VCaP (cell line): Measurements from ENCODE around the gene AADACL4.

Source experiments
- H3K27ac ChIP-seq: fragments of 450-650 bp; 2 replicates; pipeline ENCODE4 v1.5.1; 2017
- CTCF ChIP-seq: fragments of 450-650 bp; conservative IDR thresholded peaks from 2 replicates; pipeline ENCODE4 v1.5.1; 2017; ENCODE audit warnings: mild to moderate bottlenecking, moderate library complexity

The AADACL4 gene

GRCh38 chr1:12690156-12690555, 46.3 kb downstream of the AADACL4 start:
- no peak for TF ChIP-seq CTCF
- H3K27ac ChIP-seq: no peak overlapping the region

GRCh38 chr1:12692967-12693782, 49.3 kb downstream of the AADACL4 start:
- no peak overlapping the region for H3K27ac ChIP-seq
- TF ChIP-seq CTCF: no peak

- no peak for TF ChIP-seq CTCF
- H3K27ac ChIP-seq: no peak overlapping the region
These were observed 52.8 kb downstream of the AADACL4 start for GRCh38 chr1:12696658-12697057.

DNA sequence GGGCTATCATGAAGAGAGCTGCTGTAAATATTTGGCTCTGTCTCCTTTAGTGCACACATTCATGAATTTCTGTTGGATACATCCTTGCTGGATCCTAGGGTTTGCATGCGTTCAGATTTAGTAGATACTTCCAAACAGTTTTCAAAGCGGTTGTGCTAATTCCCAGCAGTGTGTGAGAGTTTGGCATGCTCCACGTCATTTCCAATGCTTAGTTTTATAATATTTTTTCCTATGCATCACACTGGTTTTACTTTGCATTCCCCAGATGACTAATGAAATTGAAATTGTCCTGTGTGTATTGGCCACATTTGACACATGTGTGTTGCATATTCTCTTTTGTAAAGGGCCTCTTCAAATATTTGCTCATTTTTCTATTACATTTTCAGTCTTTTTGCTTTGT, 53.5 kb downstream of the AADACL4 start:
- TF ChIP-seq CTCF: no peak
- H3K27ac ChIP-seq: no peak overlapping the region

DNA sequence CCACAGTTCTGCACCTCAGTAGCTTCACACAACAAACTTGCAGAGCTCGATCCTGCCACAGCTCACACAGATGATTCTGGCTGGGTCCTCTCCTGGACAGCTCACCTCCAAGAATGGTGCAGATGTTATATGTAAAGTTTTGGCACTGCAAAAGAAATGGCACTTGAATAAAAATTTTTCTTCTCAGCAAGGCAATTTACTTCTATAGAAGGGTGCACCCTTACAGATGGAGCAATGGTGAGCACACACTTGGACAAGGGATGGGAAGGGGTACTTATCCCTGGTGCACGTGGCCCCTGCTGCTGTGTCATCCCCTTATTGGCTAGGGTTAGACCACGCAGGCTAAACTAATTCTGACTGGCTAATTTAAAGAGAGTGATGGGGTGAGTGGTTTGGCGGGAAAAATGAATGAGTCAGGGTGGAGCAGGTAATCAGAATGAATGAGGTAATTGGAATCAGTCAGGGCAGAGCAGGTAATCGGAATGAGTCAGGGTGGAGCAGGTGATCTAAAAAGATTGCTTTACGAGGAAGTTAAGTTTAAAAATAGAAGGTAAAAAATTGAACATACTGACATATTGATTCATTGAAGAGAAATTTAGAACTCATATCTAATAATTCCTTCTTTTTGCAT, 60.1 kb downstream of the AADACL4 start:
- TF ChIP-seq CTCF: no peak
- H3K27ac ChIP-seq: no peak overlapping the region

DNA sequence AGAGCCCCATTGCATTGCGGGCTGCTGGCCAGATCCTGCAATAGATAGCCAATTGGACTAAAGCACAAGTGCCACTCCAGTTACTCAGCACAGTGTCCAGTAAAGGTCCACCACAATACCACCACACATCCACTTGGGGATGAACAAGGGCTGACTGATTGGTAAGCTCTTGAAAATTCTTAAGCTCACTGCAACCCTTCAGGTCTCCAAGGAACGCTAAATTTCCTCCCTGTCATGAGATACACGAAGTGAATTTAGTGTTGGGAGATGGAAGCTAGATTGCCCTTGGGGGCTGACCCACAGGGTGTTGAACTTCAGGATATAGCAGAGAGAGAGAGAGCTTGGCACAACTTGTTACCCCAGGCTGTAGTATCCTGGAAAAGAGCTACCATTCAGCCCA, 62.2 kb downstream of the AADACL4 start:
- TF ChIP-seq CTCF: no peak
- no peak overlapping the region for H3K27ac ChIP-seq

GRCh38 chr1:12708396-12709090, 64.7 kb downstream of the AADACL4 start:
- H3K27ac ChIP-seq: no peak overlapping the region
- TF ChIP-seq CTCF: no peak
